ENCODE results near the gene RNF144A.

Gene RNF144A, protein sequence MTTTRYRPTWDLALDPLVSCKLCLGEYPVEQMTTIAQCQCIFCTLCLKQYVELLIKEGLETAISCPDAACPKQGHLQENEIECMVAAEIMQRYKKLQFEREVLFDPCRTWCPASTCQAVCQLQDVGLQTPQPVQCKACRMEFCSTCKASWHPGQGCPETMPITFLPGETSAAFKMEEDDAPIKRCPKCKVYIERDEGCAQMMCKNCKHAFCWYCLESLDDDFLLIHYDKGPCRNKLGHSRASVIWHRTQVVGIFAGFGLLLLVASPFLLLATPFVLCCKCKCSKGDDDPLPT

DNA sequence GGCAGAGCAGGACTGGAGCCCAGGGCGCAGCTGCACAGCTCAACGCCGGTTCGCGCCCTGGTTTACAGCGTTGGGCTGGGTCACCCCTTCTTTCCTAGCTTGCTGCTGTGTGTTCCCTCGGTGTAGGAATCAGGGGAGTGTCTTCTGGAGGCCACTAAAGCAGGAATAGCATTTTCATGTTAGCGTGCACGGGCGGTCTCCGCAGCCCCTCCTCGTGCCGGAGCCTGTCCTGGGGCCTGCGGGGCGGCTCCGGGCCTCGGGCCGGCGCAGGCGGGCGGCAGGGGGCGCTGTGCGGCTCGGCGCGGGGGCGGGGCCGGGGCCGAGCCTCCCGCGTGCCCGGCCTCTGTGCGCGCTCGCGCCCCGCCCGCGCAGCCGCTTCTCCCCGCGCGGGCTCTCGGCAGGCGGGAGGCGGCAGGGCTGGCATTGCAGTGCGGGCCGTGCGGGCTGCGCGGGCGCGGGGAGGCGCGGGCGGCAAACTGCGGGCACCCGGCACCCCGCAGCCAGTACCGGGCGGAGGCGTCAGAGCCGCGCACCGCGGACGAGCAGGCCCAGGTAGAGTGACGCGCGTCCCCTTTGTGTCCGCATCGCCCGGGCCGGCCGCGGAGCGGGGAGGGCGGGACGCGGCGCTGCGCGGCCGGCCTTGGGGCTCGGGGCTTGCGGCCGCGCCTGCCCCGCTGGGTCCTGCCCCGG, at the start of gene RNF144A:
Gene RNF144A, plus strand, starts transcription at position 342 of the 690 bp plus-strand sequence. CDS start 79,515 bp downstream, outside the sequence.
- in situ Hi-C loops (cut with MboI; ENCODE audit: low sequenced_read_pairs), result no loop called here

DNA sequence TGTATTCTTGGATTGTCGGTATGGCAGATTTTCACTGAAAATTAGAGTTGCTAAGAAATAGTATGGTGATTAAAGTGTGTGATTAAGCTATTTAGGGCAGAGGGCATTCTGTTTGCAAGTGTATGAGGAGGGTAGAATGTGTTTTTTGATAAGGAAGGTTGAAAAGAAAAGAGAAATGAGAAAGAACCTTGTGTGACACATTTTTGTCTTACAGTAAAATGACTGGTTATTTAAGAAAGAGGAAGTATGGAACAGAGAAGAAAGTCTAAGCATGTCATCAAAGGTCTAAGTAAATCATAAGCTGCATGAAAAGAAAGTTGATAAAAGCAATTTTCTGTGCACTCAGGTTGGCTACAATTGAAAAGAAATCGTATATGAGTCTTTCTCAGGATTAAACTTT, 44.8 kb upstream of the RNF144A start:
- in situ Hi-C loops (cut with MboI; ENCODE audit: low sequenced_read_pairs), result no loop called here

DNA sequence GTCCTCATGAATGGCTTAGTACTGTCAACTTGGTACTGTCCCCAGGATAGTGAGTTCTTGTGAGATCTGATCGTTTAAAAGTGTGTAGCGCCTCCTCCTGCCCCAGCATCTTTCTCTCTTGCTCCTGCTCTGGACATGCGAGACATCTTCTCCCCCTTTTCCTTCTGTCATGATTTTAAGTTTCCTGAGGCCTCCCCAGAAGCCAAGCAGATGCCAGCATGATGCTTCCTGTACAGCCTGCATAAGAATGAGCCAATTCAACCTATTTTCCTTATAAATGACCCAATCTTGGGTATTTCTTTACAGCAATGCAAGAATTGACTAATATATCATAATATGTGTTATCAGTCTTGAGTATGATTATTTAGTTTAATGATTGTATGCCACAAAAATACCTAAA, 43.2 kb upstream of the RNF144A start:
- in situ Hi-C loops (cut with MboI; ENCODE audit: low sequenced_read_pairs), result no loop called here

DNA sequence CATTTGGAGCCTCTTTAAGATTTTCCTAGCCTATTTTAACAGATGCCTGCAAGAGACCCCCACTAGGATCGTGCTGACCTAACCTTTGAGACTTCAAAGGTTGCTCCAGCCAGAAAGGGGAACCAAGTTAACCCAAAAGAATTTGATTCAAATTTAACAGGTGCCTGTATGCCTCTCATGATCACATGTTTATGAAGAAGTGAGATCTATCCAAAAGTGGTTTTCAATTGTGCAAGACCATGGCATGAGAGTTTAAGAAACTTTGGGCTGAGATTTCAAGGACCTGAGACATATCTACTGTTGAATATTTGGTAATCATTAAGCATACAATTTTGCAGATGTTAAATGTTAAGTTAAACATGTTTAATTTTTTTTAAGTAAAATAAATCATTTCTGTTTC, 40.9 kb upstream of the RNF144A start:
- in situ Hi-C loops (cut with MboI; ENCODE audit: low sequenced_read_pairs), result no loop called here

DNA sequence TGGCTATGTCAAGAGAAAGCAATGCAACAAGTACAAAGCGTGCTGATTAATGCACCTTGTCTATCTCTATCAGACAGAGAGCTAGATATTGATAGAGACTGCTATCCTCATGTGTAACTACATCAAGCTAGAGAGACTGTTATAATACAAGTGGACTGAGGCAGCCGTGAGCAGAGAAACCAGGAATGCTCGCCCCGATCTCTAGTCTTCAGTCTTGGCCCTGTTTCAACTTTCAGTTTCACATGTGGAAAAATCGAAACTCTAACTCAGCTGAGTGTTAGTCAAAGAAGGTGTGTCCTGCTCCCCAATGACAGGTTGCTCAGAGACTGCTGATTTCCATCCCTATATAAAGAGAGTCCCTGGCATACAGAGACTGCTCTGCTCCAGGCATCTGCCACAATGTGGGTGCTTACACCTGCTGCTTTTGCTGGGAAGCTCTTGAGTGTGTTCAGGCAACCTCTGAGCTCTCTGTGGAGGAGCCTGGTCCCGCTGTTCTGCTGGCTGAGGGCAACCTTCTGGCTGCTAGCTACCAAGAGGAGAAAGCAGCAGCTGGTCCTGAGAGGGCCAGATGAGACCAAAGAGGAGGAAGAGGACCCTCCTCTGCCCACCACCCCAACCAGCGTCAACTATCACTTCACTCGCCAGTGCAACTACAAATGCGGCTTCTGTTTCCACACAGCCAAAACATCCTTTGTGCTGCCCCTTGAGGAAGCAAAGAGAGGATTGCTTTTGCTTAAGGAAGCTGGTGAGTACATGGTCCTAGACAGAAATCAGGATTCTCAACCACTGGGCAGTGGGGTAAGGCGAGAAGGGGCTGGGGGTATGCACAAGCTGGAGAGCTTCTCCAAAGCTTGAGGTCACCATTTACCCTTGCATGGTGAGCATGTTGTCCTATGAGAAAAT, 39.6 kb upstream of the RNF144A start, which contains the start of gene RSAD2:
Gene RSAD2, plus strand, starts transcription at position 376 of the 903 bp plus-strand sequence. Its CDS starts 24 bp downstream, at position 400.
- in situ Hi-C loops (cut with MboI; ENCODE audit: low sequenced_read_pairs), result no loop called here

DNA sequence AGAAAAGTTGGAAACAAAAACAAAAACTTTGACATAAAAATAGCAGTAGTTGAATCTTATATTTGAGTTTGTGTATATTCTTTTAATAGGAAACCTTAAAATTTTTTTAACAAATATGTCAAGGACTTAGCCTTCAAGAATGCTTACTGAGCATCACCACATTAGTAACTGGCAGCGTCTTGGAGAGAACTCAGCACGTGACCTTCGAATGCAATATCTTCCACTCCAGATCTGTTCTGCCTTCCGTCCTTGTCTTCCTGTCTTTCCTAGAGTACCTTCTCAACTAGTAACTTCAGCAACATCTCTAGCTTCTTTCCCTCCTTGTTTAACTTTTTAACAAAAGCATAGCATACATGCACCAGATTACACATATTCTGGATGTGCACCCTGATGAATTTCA, 38.7 kb upstream of the RNF144A start:
- in situ Hi-C loops (cut with MboI; ENCODE audit: low sequenced_read_pairs), result no loop called here

DNA sequence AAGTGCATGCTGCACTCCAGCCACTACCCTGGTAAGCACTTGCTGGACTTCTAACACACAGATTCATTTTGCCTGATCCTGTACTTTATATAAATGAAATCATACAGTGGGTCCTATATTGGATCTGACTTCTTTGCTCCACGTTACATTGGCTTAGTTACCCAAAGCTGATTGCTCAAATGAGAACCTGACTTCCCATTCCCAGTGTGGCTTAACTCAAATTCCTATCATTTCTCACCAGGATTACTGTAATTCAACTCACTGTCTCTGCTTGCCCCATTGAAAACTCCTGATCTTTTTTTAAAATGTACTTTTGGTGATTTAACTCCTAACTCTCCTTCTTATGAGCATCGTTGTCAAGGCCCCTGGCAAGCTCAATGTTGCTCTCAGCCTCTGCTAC, 38.2 kb upstream of the RNF144A start:
- in situ Hi-C loops (cut with MboI; ENCODE audit: low sequenced_read_pairs), result no loop called here

DNA sequence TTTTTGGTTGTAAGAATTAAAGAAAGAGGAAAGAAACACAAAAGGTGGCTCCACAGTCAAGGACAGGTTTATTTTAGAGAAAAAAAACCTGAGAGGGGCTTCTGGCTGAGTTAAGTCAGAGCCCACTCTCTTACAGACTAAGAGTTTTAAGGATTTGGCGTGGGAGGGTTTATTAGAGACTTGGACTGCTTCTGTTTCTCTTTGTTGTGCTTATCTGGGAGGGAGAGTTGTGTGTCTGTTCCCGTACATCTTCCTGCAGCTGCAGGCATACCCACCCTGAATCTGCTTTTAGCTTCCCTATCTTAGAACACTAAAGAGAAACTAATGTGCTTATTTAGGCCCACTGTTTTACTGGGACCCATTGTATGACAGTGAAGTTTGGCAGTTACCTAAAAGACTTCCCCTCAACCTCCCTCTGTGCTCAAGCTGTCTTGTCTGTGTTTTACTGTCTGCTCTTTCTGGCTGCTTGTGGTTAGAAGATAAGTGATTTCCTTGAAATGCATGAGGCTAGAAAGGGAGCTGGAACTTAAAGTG, 36.9 kb upstream of the RNF144A start:
- in situ Hi-C loops (cut with MboI; ENCODE audit: low sequenced_read_pairs), result no loop called here

DNA sequence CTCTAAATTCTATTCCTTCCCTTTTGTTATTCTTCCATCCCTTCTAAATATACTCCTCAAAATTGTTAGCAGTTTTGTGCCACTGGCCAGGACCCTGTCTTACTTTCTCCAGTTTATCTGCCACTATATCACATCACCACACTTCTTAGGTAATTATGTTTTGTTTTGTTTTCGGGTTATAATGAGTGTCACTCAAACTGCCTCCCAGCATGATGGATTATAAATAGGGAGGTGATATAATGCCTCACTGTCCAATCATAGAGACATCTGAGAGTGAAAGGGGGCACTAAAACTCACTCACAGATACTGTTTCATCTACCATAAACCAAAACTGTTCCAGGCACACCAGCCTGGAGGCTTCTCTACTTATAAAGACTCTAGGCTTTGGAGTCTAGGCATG, 36.2 kb upstream of the RNF144A start:
- in situ Hi-C loops (cut with MboI; ENCODE audit: low sequenced_read_pairs), result no loop called here

DNA sequence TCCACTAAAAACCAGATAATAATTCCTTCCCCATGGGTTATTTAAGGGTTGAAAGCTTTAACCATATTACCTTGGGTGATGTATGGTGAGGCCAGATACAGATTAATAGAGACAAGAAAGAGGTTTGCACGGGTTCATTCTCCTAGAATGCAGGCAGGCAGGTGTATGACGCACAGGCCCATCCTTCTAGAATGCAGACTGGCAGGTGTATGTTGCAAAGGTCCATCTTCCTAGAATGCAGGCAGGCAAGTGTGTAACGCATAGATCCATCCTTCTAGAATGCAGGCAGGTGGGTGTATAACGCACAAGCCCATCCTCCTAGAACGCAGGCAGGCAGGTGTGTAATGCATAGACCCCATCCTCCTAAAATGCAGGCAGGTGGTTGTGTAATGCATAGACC, 35.7 kb upstream of the RNF144A start:
- in situ Hi-C loops (cut with MboI; ENCODE audit: low sequenced_read_pairs), result no loop called here

DNA sequence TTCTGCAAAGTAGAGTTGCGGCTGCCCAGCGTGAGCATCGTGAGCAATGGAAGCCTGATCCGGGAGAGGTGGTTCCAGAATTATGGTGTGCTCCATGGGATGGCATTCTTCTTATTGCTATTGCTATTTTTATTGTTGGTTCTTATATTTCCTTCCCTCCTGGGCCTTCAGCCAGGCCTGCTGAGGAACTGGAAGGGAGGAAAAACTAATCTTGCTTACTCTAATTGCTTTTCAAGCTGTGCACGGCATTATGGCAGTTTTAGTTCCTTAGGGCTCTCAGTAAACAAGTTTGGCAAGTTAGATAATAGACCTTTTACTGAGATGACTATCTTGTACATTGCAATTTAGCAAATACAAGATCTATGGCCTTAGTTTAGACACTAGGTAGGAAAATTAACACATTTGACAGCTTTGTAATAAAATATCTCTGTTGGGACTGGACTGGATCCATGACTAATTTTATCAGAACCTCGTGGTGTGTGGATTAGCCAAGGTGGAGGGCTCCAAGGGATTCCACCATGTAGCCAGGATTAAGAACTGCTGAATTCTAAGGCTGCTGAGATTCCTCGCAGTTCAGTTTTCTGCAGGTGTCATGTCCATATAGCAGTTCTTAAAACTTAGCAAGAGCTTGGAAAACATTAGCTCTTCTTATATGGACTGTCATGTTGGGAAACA, 33.6 kb upstream of the RNF144A start:
- in situ Hi-C loops (cut with MboI; ENCODE audit: low sequenced_read_pairs), result no loop called here

DNA sequence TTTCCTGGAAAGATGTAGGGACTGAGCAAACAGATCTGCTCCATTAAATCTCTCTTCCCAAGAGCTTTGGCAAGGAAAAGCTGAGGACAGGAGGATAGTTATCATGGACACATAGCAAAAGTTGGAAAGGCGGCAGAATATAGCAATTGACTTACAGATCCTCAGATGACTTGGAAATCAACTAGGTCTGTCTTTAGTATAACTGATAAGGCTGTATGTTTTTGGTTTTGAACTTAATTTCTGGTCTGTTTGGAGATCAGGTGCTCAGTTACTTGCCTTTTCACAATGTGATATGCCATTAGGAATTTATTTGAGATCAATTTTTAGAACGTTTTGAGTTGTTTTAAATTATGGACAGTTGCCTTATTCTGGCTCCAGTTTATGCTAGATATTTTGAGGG, 31.7 kb upstream of the RNF144A start:
- in situ Hi-C loops (cut with MboI; ENCODE audit: low sequenced_read_pairs), result no loop called here

DNA sequence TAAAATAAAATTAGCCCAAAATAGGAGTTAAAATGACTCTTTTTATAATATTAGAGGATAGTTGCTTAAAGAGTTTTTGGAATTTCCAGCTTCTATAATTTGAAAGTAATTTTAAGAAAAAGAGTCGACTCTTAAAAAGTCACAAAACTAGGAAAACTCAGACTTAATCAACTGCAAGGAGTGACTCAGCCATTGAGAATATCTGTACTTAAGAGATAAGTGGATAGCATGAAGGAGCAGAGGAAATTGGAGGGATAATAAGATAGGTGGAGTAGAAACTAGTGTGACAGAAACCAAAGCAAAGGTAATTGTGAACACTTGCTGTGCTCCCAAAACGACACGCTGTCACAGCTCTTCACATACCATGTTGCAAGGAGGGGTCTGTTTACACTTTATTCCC, 31.2 kb upstream of the RNF144A start:
- in situ Hi-C loops (cut with MboI; ENCODE audit: low sequenced_read_pairs), result no loop called here

DNA sequence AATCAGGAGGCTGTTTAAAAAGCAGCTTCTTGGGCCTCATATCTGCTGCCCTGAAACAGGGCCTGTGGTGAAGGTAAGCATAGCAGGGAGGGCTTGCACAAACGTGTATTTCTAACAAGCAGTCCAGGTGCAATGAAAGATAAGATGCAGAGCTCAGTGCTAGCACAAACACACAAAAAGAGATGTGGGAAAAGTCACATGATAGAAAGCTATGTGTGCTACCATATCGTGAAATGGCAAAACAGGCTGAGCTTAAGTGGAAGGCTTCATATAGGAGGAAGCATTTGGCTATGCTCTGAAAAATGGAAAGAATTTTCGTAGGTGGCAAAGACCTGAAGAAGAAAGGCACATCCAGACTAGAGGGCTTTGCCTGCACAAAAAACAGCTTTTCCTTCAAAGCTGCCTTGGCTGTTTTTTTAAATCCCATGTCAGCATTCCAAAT, 29.4 kb upstream of the RNF144A start:
- in situ Hi-C loops (cut with MboI; ENCODE audit: low sequenced_read_pairs), result no loop called here

DNA sequence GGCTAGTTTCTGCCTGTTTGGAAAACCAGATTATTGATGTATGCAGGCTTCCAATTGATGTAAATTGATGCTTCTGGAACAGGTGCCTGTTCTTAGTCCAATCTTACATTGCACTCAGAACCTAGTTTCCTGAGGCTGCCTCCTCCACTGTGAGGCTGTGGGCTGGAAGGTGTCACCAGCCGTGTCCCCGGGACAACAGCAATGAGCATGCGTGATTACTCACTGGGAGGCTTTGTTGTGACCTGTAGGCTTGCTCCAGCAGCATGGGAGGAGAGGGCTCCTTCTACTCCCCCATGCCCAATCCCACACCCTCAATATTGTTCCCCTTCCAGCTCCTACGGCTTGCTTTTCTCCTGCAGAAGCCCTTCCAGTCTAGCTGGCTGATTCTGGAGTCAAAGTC, 28.5 kb upstream of the RNF144A start:
- in situ Hi-C loops (cut with MboI; ENCODE audit: low sequenced_read_pairs), result no loop called here

DNA sequence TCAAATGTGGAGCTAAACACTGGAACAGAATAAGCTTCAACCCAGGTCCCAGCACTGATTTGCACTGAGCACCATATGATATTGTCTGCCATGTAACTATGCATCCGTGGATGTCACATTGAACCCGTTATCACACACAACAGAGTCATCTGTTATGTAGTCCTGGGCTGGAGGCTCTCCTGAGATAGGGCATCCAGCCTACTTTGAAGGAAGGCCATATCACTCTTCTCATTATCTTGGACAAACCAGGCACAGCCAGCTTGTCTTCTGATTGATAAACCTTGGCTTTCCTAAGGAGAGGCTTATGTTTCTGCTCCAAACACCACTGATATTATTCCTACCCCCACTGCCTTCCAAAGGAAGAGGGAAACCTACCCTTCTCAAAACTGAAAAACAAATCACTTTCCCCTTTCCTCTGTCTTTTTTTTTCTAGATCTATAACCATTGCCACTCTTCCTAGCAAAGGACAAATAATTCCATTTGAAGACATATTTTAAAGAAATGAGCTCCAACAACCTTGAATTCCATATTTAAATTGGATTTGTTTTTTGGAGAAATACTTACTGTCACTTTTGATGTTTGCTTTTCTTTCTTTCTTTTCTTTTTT, 23.2 kb upstream of the RNF144A start:
- in situ Hi-C loops (cut with MboI; ENCODE audit: low sequenced_read_pairs), result no loop called here

DNA sequence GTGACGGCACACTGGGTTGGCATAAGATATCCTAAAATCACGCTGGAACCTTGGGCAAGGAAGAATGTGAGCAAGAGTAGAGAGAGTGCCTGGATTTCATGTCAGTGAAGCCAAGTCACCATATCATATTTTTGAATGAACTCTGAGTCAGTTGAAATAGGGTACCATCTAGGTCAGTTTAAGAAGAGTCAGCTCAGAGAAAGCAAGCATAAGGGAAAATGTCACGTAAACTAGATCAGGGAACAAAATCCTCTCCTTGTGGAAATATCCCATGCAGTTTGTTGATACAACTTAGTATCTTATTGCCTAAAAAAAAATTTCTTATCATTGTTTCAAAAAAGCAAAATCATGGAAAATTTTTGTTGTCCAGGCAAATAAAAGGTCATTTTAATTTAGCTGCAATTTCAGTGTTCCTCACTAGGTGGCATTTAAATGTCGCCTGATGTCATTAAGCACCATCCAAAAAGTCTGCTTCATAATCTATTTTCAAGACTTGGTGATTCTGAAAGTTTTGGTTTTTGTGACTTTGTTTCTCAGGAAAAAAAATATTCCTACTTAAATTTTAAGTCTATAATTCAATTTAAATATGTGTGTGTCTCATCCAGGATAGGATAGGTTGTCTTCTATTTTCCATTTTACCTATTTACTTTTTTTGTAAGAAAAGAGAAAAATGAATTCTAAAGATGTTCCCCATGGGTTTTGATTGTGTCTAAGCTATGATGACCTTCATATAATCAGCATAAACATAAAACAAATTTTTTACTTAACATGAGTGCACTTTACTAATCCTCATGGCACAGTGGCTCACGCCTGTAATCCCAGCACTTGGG, 20.1 kb upstream of the RNF144A start:
- in situ Hi-C loops (cut with MboI; ENCODE audit: low sequenced_read_pairs), result no loop called here

DNA sequence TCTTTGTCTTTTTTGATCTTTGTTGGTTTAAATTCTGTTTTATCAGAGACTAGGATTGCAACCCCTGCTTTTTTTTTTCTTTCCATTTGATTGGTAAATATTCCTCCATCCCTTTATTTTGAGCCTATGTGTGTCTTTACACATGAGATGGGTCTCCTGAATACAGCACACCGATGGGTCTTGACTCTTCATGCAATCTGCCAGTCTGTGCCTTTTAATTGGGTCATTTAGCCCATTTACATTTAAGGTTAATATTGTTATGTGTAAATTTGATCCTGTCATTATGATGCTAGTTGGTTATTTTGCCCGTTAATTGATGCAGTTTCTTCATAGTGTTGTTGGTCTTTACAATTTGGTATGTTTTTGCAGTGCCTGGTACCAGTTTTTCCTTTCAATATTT, 14.6 kb upstream of the RNF144A start:
- in situ Hi-C loops (cut with MboI; ENCODE audit: low sequenced_read_pairs), result loop anchor here (10.0 kb wide), 1 partner anchor 102 kb away; no protein-coding TSS in a partner anchor

DNA sequence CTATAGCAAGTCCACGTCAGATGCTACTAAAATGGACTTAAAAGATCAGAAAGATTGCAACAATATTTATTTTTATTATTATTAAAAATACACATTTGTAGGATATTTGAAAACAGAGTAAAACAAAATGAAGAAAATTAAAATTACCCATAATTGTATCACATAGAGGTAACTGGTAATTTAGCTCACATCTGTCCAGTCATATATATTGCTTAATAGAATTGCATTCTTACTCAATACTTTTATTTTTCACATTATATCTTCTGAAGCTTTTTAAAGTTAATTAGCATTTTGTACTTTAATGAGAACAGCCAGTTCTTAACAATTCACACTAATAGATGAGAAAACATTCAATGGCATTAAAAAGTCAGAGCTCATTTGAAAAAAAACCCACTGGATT, 11.5 kb upstream of the RNF144A start:
- in situ Hi-C loops (cut with MboI; ENCODE audit: low sequenced_read_pairs), result loop anchor here (10.0 kb wide), 1 partner anchor 99 kb away; no protein-coding TSS in a partner anchor

All from HL-60/S4 (cell line).